ENCODE data around the gene RABGAP1L.
"Not testable (repeated sequence)": the region's sequence is repeated elsewhere in the genome, so short reads cannot be mapped to it uniquely, and the experiment has no call there.

The RABGAP1L gene

GRCh38 chr1:174428739-174429138 is 269.4 kb downstream of the RABGAP1L start:
- no peak for DNase-seq (ENCODE audit: low read depth, low spot score)

GRCh38 chr1:174433451-174433850 is 274.1 kb downstream of the RABGAP1L start:
- no peak for DNase-seq (ENCODE audit: low read depth, low spot score)

- DNase-seq (ENCODE audit: low read depth, low spot score) = no peak
Measured at GRCh38 chr1:174445351-174445750, 286.0 kb downstream of the RABGAP1L start.

- DNase-seq (ENCODE audit: low read depth, low spot score) = no peak
Measured at GRCh38 chr1:174445817-174446216, 286.5 kb downstream of the RABGAP1L start.

GRCh38 chr1:174447866-174448530 is 288.7 kb downstream of the RABGAP1L start, which contains the start of gene GPR52:
GPR52 (plus strand) TSS chr1:174447964; CDS start chr1:174448112, 148 bp downstream.
- no peak for DNase-seq (ENCODE audit: low read depth, low spot score)

GRCh38 chr1:174448531-174448883 is 289.2 kb downstream of the RABGAP1L start:
- no peak for DNase-seq (ENCODE audit: low read depth, low spot score)

- no peak for DNase-seq (ENCODE audit: low read depth, low spot score)
Measured at GRCh38 chr1:174448974-174449373, 289.7 kb downstream of the RABGAP1L start.

- DNase-seq (ENCODE audit: low read depth, low spot score) = no peak
Measured at GRCh38 chr1:174451408-174451807, 292.1 kb downstream of the RABGAP1L start.

- DNase-seq (ENCODE audit: low read depth, low spot score) = no peak
Measured at GRCh38 chr1:174465855-174466254, 306.5 kb downstream of the RABGAP1L start.

GRCh38 chr1:174466607-174467006 is 307.3 kb downstream of the RABGAP1L start:
- no peak for DNase-seq (ENCODE audit: low read depth, low spot score)

- DNase-seq (ENCODE audit: low read depth, low spot score) = no peak
Measured at GRCh38 chr1:174469052-174469451, 309.7 kb downstream of the RABGAP1L start.

GRCh38 chr1:174469687-174470086 is 310.4 kb downstream of the RABGAP1L start:
- no peak for DNase-seq (ENCODE audit: low read depth, low spot score)

GRCh38 chr1:174479281-174479680 is 320.0 kb downstream of the RABGAP1L start:
- no peak for DNase-seq (ENCODE audit: low read depth, low spot score)

- no peak for DNase-seq (ENCODE audit: low read depth, low spot score)
Measured at GRCh38 chr1:174480324-174480723, 321.0 kb downstream of the RABGAP1L start.

- no peak for DNase-seq (ENCODE audit: low read depth, low spot score)
Measured at GRCh38 chr1:174491606-174492005, 332.3 kb downstream of the RABGAP1L start.

GRCh38 chr1:174497478-174497877 is 338.2 kb downstream of the RABGAP1L start:
- DNase-seq (ENCODE audit: low read depth, low spot score) = no peak

- not testable (repeated sequence) for DNase-seq (ENCODE audit: low read depth, low spot score)
Measured at GRCh38 chr1:174516755-174517154, 357.4 kb downstream of the RABGAP1L start.

- no peak for DNase-seq (ENCODE audit: low read depth, low spot score)
Measured at GRCh38 chr1:174519844-174520243, 360.5 kb downstream of the RABGAP1L start.

GRCh38 chr1:174531751-174532150 is 372.4 kb downstream of the RABGAP1L start:
- DNase-seq (ENCODE audit: low read depth, low spot score) = no peak

- no peak for DNase-seq (ENCODE audit: low read depth, low spot score)
Measured at GRCh38 chr1:174534789-174535188, 375.5 kb downstream of the RABGAP1L start.

GRCh38 chr1:174535207-174535606 is 375.9 kb downstream of the RABGAP1L start:
- no peak for DNase-seq (ENCODE audit: low read depth, low spot score)

- DNase-seq (ENCODE audit: low read depth, low spot score) = not testable (repeated sequence)
Measured at GRCh38 chr1:174543421-174543820, 384.1 kb downstream of the RABGAP1L start.

- DNase-seq (ENCODE audit: low read depth, low spot score) = no peak
Measured at GRCh38 chr1:174550296-174550695, 391.0 kb downstream of the RABGAP1L start.

GRCh38 chr1:174556392-174556791 is 397.1 kb downstream of the RABGAP1L start:
- no peak for DNase-seq (ENCODE audit: low read depth, low spot score)

Measured in activated CD4-positive, CD25-positive, alpha-beta regulatory T cell treated with anti-CD3 and anti-CD28 coated beads, Interleukin-2, amount 50 U/mL, for 16 hours (primary cell).